ENCODE data around the gene MYL12A.

MYL12A gene

GRCh38 chr18:3225588-3225987 is 22.0 kb upstream of the MYL12A start:
- DNase-seq (ENCODE audit: low spot score): no peak

- no peak for DNase-seq (ENCODE audit: low spot score)
Measured at GRCh38 chr18:3226048-3226447, 21.6 kb upstream of the MYL12A start.

DNA sequence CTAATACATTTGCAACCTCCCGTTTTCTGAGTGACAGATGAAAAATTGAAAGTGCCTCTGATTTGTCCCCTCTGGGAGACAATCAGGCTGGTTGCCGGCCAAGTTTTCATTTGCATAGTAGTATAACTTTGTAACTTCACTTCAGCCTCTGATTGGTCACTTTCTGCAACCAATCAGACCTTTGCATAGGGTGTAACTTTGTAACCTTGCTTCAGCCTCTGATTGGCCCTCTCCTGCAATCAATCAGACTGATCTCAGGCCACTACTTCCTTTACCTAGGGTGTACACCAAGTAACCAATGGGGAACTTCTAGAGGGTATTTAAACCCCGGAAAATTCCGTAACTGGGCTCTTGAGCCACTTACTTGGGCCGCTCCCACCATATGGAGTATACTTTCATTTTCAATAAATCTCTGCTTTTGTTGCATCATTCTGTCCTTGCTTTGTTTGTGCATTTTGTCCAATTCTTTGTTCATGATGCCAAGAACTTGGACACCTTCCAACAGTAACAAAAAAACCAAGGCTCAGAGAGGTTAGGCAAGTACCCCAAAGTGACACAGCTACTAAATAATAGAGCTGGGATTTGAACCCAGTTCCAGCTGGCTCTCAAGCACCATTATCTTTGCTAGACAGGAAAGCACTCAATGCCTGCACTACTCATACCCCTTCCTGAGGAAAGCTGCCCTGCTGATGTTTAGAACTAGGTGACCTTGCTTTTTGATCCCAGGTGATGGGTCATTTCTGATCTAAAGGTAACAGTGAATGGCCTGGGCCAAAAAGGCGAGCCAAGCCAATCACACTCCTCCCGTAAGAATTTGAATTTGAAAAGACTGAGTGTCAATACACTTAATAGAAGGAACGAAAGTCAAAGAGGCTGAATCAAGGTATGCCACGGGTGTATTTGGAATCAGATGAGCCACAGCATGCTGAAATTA is 16.9 kb upstream of the MYL12A start:
- no peak for DNase-seq (ENCODE audit: low spot score)

DNA sequence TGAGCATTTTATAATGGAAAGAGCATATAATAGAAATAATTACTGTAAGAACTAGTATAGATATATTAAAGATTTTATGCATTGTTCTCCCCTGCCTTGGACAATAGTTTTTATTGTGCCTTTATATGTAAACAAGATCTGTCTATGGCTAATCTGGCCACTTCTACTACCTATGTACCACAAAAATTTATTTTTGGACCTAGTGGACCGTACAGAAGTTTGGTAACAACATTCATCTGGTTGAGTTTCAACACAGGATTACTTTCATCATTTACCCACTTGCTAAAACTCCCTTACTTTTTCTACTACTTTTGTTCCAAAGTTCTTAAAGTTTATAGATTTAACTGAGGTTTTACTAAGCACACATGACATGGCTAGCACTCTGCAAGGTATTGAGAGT is 14.6 kb upstream of the MYL12A start:
- DNase-seq (ENCODE audit: low spot score): no peak

DNA sequence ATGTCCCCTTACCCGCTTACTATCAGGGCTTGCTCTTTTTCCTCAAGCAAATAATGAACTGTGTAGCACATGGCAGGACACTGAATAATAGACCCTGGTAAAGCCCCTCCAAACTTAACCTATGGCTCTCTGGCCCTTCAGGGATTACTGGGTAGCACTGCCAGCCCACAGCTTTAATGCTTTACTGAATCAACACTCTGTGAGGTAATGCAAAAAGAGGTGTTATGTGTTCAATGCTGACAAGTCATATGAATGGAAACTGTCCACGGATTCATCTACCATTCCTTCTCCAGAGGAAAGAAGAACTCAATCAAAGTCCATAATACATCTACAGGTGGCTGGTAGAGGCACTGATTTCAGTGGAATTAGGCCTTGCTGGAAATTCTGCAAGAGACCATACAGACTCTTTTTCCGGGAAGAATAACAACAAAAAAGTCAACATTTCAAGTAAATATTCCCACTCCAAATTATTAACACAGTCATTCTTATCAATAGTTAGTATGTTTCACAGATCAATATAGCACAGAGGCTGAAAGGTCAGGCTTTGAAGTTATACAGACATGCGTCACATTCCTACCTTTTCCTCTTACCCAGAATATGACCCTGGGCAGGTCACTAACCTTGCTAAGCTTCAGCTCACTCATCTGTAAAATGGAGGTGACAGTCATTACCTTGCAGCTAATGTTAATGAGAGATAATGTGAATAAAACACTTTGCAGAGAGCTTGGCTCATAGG is 14.0 kb upstream of the MYL12A start:
- peak; percentile 60 for DNase-seq (ENCODE audit: low spot score)

DNA sequence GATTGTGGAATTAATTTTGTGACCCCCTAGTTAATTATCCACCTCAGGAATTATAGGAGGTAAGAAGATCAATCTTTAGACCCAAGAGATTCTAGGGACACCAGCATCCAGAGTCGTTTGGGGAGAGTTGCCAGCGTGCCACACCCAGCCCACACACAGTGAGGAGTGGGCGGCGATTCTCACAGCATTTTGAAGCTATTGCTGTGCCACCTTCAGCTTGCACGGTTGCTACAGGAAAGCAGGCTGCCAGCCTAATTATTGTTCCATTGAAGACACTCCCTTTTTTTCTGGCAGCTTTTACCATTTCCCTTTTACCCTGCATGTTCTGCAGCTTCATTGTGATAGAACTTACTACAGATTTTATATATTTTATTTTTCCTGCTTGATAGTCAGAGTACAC is 13.1 kb upstream of the MYL12A start:
- no peak for DNase-seq (ENCODE audit: low spot score)

DNA sequence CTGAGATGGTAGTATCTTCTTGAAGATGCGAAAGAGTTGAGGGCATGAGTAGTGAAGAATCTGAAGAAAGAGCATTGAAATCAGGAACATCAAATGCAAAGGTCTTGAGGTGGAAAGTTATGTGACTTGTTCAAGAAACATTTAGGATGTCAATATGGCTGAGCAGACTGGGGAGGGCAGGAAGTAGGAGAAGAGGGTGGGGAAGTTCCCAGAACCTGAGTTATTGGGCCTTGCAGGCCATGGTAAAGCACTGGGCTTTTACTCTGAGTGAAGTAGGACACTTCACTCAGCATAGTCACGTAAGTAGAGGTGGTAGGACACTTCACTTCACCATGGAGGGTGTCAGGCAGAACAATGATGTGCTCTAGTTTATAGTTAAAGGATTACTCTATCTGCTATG is 11.8 kb upstream of the MYL12A start:
- no peak for DNase-seq (ENCODE audit: low spot score)

DNA sequence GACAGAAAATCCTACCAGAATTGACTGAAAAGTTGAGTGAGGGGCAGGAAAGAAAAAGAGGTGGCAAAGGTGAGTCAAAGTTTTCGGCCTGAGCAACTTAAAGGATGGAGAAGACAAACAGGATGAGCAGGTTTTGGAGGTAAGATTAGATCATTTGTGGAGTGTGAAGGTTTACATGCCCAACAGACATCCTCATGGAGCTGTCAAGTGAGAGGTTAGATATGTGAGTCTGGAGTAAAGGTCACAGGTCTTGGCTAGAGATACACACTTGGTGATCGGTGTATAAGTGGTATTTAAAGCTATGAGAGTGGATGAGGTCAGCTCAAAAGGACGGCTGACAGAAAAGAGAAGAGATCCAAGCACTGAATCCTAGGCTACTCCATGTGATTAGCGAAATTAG is 11.1 kb upstream of the MYL12A start:
- DNase-seq (ENCODE audit: low spot score): no peak

GRCh38 chr18:3238742-3239141 is 8.9 kb upstream of the MYL12A start:
- no peak for DNase-seq (ENCODE audit: low spot score)

GRCh38 chr18:3245185-3245564 is 2.4 kb upstream of the MYL12A start:
- DNase-seq (ENCODE audit: low spot score): no peak

DNA sequence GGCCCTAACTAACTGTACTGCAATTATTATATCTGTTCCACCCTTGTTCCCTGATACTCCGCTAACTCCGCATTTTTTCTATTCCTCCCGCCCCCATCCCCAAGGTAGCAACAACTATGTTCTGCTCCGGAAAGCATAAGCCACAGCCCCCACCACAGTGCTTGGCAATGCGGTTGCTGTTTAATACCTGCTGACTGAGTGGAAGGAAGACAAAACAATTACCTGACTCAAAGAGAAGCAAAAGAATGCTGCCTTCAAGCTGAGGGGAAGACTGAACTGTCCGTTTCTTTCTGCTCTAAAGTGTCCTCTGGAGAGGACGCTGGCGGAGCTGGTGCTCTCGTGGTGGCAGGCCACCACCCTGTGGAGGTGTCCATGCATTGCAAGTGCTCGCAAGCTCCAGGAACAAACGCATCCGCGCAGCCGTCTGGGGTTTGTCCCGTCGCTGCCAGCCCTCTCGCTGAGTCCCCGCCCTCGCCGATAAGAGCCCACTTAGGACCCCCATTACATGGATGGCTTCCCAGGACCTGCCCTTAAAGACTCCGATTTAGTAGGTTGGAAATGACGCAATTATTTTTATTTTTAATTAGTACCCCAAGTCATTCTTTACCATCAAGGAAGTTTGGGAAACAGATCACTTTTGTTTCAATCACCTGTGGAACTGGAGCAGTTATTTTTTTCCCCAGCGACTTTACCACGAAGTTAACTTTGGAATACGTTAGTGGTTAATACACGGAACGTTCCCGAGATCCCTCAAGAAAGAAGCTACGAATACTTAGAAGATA is 1.6 kb upstream of the MYL12A start:
- peak; percentile 64 for DNase-seq (ENCODE audit: low spot score)

- no peak for DNase-seq (ENCODE audit: low spot score)
Measured at GRCh38 chr18:3246635-3247239, 864 bp upstream of the MYL12A start.

GRCh38 chr18:3248062-3248657 is 559 bp downstream of the MYL12A start:
- no peak for DNase-seq (ENCODE audit: low spot score)

DNA sequence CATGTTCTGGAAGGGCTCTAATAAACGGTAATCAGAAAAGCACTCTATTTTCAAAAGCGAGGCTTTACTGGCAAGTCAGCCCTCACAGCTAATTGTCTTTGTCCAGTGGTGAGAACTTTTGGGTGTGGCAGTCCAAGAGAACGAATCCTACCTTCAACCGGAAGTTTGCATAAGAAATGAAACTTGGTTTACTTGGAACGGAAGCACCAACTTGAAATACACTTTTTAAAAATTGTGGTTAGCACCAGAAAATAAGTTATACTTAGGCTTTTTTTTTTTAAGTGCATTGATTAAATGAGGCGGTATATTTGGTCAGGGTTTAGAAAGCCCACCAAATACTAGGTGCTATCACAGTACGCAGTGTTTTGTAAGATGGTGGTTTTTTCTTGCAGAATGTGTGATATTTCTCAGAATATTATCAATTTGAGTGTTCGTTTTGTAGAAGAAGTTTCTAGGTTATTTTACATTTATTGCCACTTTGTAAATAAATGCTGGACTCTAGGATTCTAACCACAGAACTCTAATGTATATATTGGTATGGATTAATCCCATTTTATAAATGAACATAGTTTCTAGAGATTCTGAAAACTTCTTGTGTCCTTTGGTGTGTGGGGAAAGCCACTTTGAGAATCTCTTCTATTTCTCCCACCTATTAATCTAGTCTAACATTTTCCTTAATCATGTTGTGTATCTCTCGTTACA is 1.2 kb downstream of the MYL12A start:
- no peak for DNase-seq (ENCODE audit: low spot score)

DNA sequence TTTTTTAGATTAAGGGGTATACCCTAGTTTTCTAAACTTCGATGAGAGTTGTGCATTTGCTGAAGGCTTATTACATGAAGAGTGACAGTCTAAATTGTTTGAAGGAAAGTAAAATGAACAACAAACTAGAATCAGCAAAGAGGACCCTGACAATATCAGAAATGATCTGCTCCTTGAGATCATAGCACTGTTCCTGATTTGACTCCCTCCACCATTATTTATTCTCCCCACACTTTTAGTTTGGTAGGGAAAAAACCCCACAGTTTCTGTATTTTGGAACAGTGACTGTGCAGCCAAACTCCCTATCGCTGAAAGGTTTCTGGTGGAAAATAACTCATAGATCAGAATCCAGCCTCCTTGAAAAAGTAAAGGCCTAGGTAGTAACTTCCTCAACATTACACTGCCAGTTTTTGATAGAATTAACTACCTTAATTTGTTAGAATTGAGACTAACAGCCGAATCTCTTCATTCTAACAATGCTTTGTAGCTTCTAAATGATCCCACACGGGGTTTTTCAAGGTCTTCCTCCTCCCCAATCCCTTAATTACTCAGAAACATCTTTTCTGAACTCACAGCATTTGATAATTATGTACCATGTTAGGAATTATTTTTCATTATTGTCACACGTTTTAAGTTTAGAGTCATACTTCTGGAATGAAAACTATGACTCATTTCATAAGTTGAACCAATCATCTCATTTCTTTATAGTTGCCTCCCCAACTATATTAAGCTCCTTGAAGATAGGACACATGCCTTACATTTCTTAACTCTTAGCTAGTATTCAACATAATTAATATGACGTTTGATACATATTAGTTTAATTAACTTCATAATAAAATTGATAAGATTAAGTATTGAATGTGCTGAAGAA is 2.9 kb downstream of the MYL12A start:
- no peak for DNase-seq (ENCODE audit: low spot score)

GRCh38 chr18:3251249-3251962 is 3.8 kb downstream of the MYL12A start:
- no peak for DNase-seq (ENCODE audit: low spot score)

- DNase-seq (ENCODE audit: low spot score): no peak
Measured at GRCh38 chr18:3251963-3252277, 4.3 kb downstream of the MYL12A start.

DNA sequence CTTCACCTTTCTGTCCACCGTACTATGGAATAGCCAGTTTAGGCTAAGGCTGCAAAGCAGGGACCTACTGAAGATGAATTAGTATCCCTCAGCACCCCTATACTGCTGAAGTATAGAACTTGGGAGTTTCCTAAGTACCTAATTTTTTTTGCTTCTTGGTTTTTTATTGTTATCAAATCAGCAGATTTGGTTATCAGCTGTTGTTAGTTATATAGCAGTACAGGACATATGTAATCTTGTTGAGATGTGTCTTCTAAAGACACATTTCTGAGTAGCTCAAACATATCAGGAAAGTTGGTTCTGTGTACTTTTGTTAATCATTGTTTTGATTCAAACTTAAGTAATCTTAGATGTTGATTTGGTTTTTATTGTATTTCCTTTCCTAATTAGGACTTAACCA is 5.2 kb downstream of the MYL12A start:
- DNase-seq (ENCODE audit: low spot score): no peak

GRCh38 chr18:3254725-3255124 is 7.1 kb downstream of the MYL12A start:
- DNase-seq (ENCODE audit: low spot score): no peak

All from HuH-7.5 (cell line).